ENCODE data around the gene STAP2. TPM values are rescaled to one million over a fixed set of nuclear protein-coding genes. Genes with fewer than 3 reads are reported as not detected.

STAP2 gene
- total and polyA plus RNA-seq, 10 of the 15 experiments (the other 5 are each of a cell fraction or from before 2014, with no cell fraction given): 0.84 to 22.4 (median 15.2) TPM

DNA sequence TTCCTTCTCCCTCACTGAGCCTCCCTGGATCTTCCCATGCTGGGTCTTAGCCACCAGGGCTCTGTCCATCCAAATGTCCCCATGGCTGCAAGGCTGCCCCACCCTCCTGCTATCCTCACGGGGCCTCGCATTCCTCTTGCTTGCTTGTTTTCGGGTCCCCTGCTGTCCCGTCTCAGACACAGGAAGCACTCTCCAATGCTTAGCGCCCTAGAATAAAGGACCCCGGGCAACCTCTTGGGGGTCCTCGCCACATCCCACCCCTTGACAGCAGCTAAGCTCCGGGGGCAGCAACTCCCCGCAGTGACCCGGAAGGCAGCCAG lies 38.0 kb upstream of the STAP2 start:
- Histone ChIP-seq H3K4me3 (peak overlapping the region; percentile 52; the same call in 1 of the 2 replicates), H3K4me2 (ENCODE audit: control insufficient read depth, insufficient read depth) (peak overlapping the region; percentile 93), H3K79me2 (ENCODE audit: control insufficient read depth, insufficient read depth, low read length) (peaks cover 93% of the 10 kb centered on the region), H3K4me1 (ENCODE audit: control insufficient read depth, insufficient read depth, low read length) (peaks cover 86% of the 10 kb centered on the region), H3K27me3 (replicated peaks in 1 of 2; ENCODE audit: control insufficient read depth in 2 of 2, insufficient read depth in 2 of 2, low read length in 1 of 2) (no peaks in the 10 kb centered on the region), H2AFZ (ENCODE audit: control insufficient read depth, low read depth, low read length) (no peak overlapping the region), H4K20me1 (ENCODE audit: control insufficient read depth, insufficient read depth) (no peaks in the 10 kb centered on the region), H3K9me3 (replicated peaks; ENCODE audit: control insufficient read depth, insufficient read depth, low read length) (no peaks in the 10 kb centered on the region), H3K9ac (ENCODE audit: control insufficient read depth, insufficient read depth, low read length) (peak overlapping the region; percentile 77), H3K36me3 (ENCODE audit: control insufficient read depth in 2 of 2, insufficient read depth in 2 of 2, low read length in 1 of 2) (peaks cover 6 to 17% of the 10 kb centered on the region in 2 experiments; a peak in 3 of 4 replicates), H3K27ac (ENCODE audit: control insufficient read depth, insufficient read depth) (peak overlapping the region; percentile 93)
- WGBS (ENCODE audit: insufficient coverage, insufficient replicate concordance, low lambda C conversion rate, missing lambda C conversion rate): 63% methylated on average over 10 of the region's 10 CpGs
- in situ Hi-C loops (cut with MboI): no loop called here
- no peak for ATAC-seq
- intact Hi-C loops (cut with micrococcal nuclease; ENCODE audit: unreplicated experiment): no loop called here
- SMC1A ChIA-PET (ENCODE audit: uncharacterized antibody, unreplicated experiment): interaction anchor here (0.7 to 4.1 kb wide), 5 partner anchors 18 to 234 kb away, joined by 3 to 27 read pairs (median 5); partner anchors contain the start of genes CHAF1A, EBI3 and SH3GL1
- CTCF ChIA-PET: interaction anchor here (0.9 to 2.9 kb wide), 11 partner anchors 8 to 55 kb away, joined by 3 to 24 read pairs (median 5); partner anchors contain the start of genes CHAF1A, MPND and SH3GL1
- no TSS peak for BruUV-seq (replicated peaks)
- TF ChIP-seq ETV6 (conservative IDR thresholded peaks at IDR 0.05 in 1 of 2, IDR thresholded peaks at IDR 0.05 in 1 of 2; ENCODE audit: borderline replicate concordance in 1 of 2, low read depth in 1 of 2) (no peak), HCFC1 (IDR thresholded peaks at IDR 0.05; ENCODE audit: low read length) (no peak), WRNIP1 (IDR thresholded peaks at IDR 0.05; ENCODE audit: borderline replicate concordance, low read depth, low read length) (no peak), PAX5 (IDR thresholded peaks at IDR 0.05; ENCODE audit: borderline replicate concordance, low read depth, low read length) (no peak), RB1 (IDR thresholded peaks at IDR 0.05; ENCODE audit: borderline replicate concordance) (no peak), EED (IDR thresholded peaks at IDR 0.05; ENCODE audit: low read depth) (no peak), RCOR1 (conservative IDR thresholded peaks at IDR 0.05; ENCODE audit: low read depth, low read length) (no peak), PKNOX1 (IDR thresholded peaks at IDR 0.05) (no peak), SMC3 (IDR thresholded peaks at IDR 0.05; ENCODE audit: borderline replicate concordance, low read length) (no peak)
- TF ChIP-seq, protein P1, sequence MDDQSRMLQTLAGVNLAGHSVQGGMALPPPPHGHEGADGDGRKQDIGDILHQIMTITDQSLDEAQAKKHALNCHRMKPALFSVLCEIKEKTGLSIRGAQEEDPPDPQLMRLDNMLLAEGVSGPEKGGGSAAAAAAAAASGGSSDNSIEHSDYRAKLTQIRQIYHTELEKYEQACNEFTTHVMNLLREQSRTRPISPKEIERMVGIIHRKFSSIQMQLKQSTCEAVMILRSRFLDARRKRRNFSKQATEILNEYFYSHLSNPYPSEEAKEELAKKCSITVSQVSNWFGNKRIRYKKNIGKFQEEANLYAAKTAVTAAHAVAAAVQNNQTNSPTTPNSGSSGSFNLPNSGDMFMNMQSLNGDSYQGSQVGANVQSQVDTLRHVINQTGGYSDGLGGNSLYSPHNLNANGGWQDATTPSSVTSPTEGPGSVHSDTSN (IDR thresholded peaks at IDR 0.05; ENCODE audit: insufficient replicate concordance, low read depth, low read length): no peak
- TF ChIP-seq, protein P2, sequence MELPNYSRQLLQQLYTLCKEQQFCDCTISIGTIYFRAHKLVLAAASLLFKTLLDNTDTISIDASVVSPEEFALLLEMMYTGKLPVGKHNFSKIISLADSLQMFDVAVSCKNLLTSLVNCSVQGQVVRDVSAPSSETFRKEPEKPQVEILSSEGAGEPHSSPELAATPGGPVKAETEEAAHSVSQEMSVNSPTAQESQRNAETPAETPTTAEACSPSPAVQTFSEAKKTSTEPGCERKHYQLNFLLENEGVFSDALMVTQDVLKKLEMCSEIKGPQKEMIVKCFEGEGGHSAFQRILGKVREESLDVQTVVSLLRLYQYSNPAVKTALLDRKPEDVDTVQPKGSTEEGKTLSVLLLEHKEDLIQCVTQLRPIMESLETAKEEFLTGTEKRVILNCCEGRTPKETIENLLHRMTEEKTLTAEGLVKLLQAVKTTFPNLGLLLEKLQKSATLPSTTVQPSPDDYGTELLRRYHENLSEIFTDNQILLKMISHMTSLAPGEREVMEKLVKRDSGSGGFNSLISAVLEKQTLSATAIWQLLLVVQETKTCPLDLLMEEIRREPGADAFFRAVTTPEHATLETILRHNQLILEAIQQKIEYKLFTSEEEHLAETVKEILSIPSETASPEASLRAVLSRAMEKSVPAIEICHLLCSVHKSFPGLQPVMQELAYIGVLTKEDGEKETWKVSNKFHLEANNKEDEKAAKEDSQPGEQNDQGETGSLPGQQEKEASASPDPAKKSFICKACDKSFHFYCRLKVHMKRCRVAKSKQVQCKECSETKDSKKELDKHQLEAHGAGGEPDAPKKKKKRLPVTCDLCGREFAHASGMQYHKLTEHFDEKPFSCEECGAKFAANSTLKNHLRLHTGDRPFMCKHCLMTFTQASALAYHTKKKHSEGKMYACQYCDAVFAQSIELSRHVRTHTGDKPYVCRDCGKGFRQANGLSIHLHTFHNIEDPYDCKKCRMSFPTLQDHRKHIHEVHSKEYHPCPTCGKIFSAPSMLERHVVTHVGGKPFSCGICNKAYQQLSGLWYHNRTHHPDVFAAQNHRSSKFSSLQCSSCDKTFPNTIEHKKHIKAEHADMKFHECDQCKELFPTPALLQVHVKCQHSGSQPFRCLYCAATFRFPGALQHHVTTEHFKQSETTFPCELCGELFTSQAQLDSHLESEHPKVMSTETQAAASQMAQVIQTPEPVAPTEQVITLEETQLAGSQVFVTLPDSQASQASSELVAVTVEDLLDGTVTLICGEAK (IDR thresholded peaks at IDR 0.05; ENCODE audit: borderline replicate concordance): no peak
- TF ChIP-seq, protein P3, sequence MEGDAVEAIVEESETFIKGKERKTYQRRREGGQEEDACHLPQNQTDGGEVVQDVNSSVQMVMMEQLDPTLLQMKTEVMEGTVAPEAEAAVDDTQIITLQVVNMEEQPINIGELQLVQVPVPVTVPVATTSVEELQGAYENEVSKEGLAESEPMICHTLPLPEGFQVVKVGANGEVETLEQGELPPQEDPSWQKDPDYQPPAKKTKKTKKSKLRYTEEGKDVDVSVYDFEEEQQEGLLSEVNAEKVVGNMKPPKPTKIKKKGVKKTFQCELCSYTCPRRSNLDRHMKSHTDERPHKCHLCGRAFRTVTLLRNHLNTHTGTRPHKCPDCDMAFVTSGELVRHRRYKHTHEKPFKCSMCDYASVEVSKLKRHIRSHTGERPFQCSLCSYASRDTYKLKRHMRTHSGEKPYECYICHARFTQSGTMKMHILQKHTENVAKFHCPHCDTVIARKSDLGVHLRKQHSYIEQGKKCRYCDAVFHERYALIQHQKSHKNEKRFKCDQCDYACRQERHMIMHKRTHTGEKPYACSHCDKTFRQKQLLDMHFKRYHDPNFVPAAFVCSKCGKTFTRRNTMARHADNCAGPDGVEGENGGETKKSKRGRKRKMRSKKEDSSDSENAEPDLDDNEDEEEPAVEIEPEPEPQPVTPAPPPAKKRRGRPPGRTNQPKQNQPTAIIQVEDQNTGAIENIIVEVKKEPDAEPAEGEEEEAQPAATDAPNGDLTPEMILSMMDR (IDR thresholded peaks at IDR 0.05 in 2 of 3, conservative IDR thresholded peaks at IDR 0.05 in 1 of 3; ENCODE audit: control insufficient read depth in 2 of 3, extremely low read depth in 1 of 3, insufficient read depth in 1 of 3, low read depth in 3 of 3, low read length in 3 of 3): no peak
- RAD21 ChIA-PET (ENCODE audit: unreplicated experiment): interaction anchor here (1.1 to 1.7 kb wide), 3 partner anchors 19 to 26 kb away, joined by 3 to 11 read pairs (median 5); partner anchors contain the start of gene CHAF1A
- no peak for FAIRE-seq
- no peak for DNase-seq (ENCODE audit: low read depth, low spot score)
- POLR2A ChIA-PET: interaction anchor here (0.5 to 9.4 kb wide), 7 partner anchors 9 to 351 kb away, joined by 3 to 110 read pairs (median 5); partner anchors contain the start of genes EBI3 and SH3GL1

Measured in GM12878 (cell line).